ENCODE results near the gene RARB.

RARB gene

DNA sequence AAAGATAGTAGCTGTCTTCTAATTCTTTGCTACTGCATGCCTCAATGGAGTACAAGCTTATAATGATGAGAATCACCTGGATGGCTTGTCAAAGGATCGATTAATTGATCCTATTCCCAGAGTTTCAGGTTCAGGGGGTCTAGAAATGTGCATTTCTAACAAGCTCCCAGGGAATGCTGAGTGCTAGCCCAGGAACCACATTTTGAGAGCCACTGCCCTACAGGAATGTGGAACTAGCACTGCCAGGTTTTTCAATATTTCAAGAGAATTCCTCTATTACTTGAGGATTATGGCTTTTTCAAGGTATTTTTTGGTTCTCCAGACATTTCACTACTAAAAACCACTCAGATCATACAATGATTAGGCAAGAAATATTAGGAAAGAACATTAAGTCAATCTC lies 52.7 kb downstream of the RARB start:
- no peak for TF ChIP-seq ZNF274 (IDR thresholded peaks at IDR 0.05; ENCODE audit: low read depth, low read length)

DNA sequence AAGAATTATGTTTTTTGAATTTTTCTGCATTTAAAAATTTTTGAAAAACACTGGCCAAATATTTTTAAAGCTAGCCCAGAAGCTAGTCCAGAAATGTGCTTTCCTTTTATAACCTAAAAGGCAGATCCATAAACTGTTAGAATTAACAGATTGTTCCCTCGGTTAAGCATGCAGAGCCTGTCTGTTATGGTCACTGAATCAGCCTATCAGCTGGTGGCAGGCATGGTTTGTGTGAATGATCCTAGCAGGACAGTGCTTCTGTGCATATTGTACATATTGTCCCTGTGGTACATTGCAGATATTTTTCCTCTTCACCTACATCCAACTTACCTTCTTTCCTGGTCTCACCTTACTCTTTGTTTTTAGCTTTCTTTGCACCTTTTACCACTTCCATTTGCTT lies 53.3 kb downstream of the RARB start:
- TF ChIP-seq ZNF274 (IDR thresholded peaks at IDR 0.05; ENCODE audit: low read depth, low read length) = no peak
- H3K4me3 ChIP-seq (ENCODE audit: low read length) = no peak overlapping the region

More for the DNA sequence above, 52.7 kb downstream of the RARB start:
- no peak overlapping the region for H3K4me3 ChIP-seq (ENCODE audit: low read length)

DNA sequence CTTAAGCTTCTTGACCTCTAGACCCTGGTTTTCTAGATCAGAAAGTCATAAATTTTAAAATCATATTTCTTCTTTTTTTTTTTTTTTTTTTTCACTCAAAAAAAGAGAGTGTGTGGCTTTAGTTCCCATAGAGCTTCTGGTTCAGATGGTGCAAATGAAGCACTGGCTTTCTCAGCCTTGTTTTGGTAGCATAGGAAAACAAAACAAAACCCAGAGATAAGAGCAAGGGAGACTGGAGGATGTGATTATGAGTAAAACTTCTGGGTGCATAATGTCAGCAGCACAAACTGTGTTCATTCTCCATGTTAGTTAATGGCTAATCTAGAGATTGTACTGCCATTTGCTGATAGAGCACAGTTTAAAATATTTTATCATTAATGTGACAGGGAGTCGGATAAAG lies 55.4 kb downstream of the RARB start:
- no peak overlapping the region for H3K4me3 ChIP-seq (ENCODE audit: low read length)

DNA sequence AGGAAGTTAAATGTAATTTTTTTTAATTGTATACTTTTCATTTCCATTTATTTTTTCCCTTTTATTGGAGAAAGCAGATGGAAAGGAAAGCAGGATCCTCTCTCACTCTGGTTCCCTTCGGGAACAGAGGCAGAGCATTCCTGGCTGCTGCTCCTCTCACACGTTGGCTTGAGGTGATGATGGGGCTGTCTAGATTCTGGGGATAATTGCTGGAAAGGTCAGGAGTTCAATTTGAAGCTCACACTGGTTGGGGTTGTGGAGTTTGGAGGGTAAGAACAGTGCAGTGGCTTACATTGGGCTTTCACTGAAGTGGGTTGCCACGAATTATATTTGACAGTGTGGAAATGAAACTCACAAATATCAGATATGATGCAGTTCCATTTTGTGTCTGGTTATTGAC lies 57.6 kb downstream of the RARB start:
- no peak overlapping the region for H3K4me3 ChIP-seq (ENCODE audit: low read length)
- TF ChIP-seq ZNF274 (IDR thresholded peaks at IDR 0.05; ENCODE audit: low read depth, low read length) = no peak

More for the DNA sequence above, 55.4 kb downstream of the RARB start:
- TF ChIP-seq ZNF274 (IDR thresholded peaks at IDR 0.05; ENCODE audit: low read depth, low read length) = no peak

DNA sequence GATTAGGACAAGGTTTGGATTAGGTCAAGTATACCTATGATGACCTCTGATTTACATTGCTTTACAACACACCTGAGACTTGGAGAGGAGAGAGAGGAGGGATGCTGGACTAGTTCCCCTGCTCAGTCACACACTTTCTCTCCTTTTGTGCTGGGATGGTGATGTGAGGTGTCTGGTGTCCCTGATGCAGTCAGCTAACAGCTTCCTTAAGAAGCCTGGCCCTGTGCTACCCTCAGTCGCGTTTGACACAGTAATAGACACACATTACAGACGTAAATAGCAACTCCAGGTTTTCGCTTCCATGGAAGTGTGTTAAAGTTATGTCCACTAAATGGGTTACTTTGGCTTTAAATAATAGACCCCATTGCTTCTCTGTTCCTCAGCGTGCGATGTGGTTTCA lies 58.9 kb downstream of the RARB start:
- no peak overlapping the region for H3K4me3 ChIP-seq (ENCODE audit: low read length)
- TF ChIP-seq ZNF274 (IDR thresholded peaks at IDR 0.05; ENCODE audit: low read depth, low read length) = no peak

DNA sequence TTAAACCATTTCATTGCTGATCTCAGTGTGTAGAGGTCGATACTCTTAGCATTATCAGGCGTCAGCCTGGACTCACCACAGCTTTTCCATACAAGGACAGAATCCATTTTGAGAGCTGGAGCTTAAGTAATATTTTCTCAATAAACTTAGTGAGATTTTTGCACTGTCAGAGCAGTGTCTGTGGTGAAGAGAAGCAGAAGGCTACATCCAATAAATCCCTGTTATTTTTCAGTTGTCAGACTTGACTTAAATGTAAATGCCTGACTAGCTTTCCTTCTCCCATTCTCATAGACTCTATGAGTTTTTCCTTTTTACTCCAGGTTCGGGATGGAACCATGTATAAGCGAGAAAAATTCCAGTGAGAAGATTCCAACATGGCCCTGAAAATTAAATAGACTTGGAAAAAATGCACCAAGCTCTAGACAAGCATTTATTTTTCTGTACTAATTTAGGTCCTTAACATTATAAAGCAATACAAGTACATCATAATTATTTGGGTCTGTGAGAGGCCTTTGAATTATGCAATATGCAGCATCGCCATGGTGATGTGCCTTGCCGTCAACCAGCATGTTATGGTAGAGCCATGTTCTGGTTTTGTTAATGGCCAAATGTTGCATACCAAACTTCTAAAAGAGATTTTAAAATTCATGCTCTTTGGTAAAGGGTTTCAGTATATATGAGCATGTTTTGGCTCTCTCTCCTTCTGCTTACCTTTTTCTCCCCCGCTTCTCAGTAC lies 62.0 kb downstream of the RARB start:
- TF ChIP-seq ZNF274 (IDR thresholded peaks at IDR 0.05; ENCODE audit: low read depth, low read length) = no peak
- no peak overlapping the region for H3K4me3 ChIP-seq (ENCODE audit: low read length)

DNA sequence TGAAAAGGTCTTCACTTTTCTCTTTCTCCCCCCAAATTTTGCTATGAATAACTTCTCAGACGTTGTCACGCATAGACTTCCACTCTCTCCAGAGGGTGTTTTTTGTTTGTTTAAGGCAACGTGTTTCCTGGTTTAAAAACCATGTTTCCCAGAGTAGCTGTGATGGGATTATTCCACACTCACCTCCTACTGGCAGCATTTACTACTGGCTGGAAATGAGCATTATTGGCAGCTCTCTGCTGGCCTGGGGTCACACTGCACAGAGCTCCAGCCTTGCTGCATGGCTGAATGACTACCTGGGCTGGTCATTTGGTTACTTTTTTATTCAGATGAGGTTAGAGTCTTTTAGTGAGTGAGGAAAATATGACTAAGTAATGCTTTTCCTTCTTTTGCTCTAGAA lies 65.2 kb downstream of the RARB start:
- TF ChIP-seq ZNF274 (IDR thresholded peaks at IDR 0.05; ENCODE audit: low read depth, low read length) = no peak
- H3K4me3 ChIP-seq (ENCODE audit: low read length) = no peak overlapping the region

DNA sequence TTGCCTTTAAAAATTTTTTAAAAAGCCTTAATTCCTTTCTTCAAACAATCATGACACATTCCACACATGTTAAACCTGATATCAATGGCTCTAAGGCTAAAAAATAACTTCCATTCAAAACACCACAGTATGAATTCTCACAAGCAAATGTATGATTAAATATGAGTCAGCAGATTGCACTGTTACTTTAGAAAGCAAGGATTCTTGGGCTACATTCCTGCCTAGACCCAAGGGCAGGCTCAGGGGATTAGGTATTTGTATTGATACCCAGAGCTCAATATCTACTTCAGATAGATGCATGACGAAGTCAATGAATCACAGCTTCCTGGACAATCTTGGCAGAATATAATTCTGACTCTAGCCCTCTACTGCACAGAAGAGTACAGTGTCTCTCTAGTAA lies 65.7 kb downstream of the RARB start:
- TF ChIP-seq ZNF274 (IDR thresholded peaks at IDR 0.05; ENCODE audit: low read depth, low read length) = peak; percentile 25; the same call in 1 of the 2 replicates
- no peak overlapping the region for H3K4me3 ChIP-seq (ENCODE audit: low read length)

DNA sequence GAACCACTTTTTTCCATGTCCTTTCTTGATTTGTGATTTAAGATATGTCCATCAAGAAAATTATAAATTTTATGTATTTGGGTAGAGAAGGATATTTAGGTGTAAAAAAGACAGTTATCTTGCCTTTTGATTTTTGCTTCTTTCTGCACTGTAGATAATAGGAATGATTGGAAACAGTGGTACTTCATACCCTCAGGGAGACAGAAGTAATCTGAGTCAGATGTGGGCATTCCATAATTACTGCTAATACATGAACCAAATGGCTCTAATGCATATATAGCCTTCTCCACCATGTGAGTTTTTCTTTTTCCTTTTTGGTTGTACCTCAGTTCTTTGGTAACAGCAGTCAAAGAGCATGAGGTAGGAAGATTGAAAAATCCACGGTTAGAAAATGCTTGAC lies 67.2 kb downstream of the RARB start:
- TF ChIP-seq ZNF274 (IDR thresholded peaks at IDR 0.05; ENCODE audit: low read depth, low read length) = no peak
- no peak overlapping the region for H3K4me3 ChIP-seq (ENCODE audit: low read length)

DNA sequence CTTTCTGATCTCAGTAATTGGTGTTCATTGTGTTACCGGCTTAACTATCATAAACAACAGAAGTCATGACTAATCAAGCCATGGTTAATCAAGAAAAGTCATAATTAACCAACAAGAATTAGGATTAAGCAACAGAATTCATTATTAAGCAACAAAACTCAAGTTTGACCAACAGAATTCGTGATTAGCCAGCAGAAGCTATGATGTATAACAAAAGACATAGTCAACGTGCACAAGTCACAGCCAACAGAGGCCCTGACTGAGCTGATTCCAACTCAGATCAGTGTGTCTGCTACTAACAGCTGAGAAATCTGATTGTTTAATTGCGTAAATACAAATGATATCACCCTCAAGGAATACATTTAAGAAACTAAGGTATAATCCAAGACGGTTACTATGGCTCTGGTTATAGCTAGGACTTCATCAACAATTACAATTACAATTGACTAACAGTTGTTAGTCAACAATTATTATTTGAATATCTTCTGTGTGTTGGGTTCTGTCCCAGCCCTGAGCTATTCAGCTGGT lies 67.7 kb downstream of the RARB start:
- no peak overlapping the region for H3K4me3 ChIP-seq (ENCODE audit: low read length)
- TF ChIP-seq ZNF274 (IDR thresholded peaks at IDR 0.05; ENCODE audit: low read depth, low read length) = no peak

DNA sequence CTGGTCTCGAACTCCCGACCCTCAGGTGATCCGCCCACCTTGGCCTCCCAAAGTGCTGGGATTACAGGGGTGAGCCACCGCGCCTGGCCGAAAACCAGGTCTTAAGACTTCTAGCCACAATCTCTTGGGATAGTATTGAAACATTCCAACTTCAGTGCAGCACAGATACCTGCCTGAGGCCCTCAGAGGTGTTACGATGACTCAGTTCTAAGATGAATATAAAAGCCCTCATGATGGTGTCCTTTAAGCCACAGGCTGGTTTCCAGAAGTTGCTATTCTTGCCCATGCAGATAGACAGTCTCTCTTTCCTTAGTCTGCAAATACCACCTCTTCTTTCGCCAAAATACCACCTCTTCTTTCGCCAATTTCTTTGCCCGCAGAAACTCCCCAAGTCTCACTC lies 69.0 kb downstream of the RARB start:
- no peak overlapping the region for H3K4me3 ChIP-seq (ENCODE audit: low read length)
- no peak for TF ChIP-seq ZNF274 (IDR thresholded peaks at IDR 0.05; ENCODE audit: low read depth, low read length)

DNA sequence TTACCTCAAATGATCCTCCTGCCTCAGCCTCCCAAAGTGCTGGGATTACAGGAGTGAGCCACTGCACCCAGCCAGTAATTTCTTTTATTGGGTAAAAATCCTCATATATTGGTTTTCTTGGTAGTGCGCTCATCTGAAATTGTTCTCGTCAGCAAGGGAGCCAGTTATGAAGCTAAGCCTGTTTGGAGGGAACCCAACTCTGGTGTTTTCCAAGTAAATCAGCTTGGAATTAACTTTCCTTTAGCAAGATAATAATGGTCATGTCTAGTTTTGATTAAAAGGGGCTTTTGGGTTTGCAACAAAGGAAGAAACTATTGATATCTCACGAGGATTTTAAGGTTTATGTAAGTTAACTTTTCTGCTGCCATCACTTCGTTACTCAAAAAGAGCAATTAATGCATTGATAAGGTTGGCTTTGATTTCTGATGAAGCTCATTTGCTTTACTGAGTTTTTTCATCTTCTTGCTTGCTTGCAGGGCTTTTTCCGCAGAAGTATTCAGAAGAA lies 72.7 kb downstream of the RARB start:
- no peak overlapping the region for H3K4me3 ChIP-seq (ENCODE audit: low read length)
- TF ChIP-seq ZNF274 (IDR thresholded peaks at IDR 0.05; ENCODE audit: low read depth, low read length) = no peak

DNA sequence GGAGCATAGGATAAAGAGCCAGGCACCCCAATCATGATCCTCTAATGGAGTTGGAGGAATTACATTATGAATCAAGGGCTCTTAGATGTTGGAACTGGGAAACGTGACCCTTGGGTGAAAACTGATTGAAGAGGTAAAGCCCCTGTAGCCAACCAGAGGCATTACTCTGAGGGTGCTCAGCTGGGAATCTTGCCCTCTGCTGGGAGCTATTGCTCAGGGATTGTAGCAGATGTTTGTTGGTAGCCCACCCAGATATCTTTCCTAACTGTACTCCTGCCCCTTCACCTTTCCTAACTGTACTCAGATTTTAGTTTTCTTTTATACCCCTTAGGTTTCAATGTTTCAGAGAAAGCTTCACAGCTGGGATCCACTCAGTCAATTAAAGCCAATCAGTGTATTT lies 74.2 kb downstream of the RARB start:
- TF ChIP-seq ZNF274 (IDR thresholded peaks at IDR 0.05; ENCODE audit: low read depth, low read length) = no peak
- no peak overlapping the region for H3K4me3 ChIP-seq (ENCODE audit: low read length)

DNA sequence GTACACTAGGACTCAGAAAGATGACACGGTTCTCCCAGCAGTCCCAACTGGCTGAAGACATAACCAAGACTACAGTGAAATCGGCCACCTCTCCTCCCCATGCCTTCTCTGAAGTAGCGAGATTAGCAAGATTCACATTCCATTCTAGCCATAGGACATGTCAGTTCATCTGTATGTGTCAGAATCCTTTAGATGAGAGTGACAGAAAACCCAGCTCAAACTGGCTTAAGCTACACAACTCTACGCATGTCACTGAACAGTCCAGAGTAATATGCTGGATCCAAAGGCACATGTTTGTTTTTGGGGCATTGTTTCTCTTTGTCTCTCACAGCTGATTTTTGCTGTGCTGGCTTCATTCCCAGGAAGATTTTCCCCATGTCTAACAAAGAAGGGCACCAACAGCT lies 75.8 kb downstream of the RARB start:
- no peak for TF ChIP-seq ZNF274 (IDR thresholded peaks at IDR 0.05; ENCODE audit: low read depth, low read length)
- H3K4me3 ChIP-seq (ENCODE audit: low read length) = no peak overlapping the region

DNA sequence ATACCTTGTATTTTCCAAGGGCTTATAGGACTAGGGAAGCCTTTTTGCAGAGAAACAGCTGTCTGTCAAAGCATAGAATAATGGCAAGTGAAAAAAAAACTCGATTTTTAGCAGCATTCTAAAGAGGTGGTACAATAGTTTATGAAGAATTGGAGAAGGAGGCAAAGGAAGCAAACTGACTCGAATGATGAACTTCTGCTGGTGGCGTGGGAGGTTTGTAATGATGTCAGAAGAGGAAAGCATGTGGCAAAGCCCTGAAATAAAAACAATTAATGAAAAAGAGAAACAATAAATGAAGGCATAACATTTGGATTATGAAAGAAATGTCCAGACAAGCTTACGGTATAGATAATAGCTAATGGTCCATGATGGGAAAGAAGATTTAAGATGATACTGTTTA lies 77.5 kb downstream of the RARB start:
- H3K4me3 ChIP-seq (ENCODE audit: low read length) = no peak overlapping the region
- no peak for TF ChIP-seq ZNF274 (IDR thresholded peaks at IDR 0.05; ENCODE audit: low read depth, low read length)

Measured in GM08714 (cell line).